Fibroblast of skin of right quadriceps (primary cell): ENCODE data around the gene RNGTT.
A peak's percentile ranks its signal among the peaks of the same experiment; 100 is the strongest.
"Not testable (repeated sequence)": the region's sequence is repeated elsewhere in the genome, so short reads cannot be mapped to it uniquely, and the experiment has no call there.

ENCODE experiments used
- DNase-seq: peaks from one replicate; pipeline ENCODE4 v3.0.0-alpha.2; 2013

The RNGTT gene

GRCh38 chr6:88963139-88964090 is at the start of gene RNGTT:
Gene RNGTT (minus strand): TSS chr6:88963618. CDS start chr6:88963409, 209 bp downstream.
- peak; percentile 98 for DNase-seq

GRCh38 chr6:89011436-89011835 is 48.0 kb upstream of the RNGTT start:
- no peak for DNase-seq

DNA sequence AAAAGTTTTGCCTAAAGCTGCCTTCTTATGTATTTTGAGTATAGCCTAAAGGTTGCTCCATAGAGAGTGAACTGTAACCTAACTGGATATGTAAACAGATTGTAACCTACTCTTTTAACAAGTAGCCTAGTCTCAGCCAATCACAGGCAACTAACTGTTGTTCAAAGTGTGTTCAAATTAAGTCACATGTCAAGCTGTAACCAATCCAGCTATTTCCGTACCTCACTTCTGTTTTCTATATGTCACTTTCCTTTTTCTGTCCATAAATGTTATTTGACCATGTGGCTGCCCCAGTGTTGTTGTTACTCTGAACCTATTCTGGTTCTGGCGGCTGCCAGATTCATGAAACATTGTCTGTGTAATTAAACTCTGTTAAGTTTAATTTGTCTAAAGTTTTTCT is 47.4 kb upstream of the RNGTT start:
- DNase-seq: no peak

DNA sequence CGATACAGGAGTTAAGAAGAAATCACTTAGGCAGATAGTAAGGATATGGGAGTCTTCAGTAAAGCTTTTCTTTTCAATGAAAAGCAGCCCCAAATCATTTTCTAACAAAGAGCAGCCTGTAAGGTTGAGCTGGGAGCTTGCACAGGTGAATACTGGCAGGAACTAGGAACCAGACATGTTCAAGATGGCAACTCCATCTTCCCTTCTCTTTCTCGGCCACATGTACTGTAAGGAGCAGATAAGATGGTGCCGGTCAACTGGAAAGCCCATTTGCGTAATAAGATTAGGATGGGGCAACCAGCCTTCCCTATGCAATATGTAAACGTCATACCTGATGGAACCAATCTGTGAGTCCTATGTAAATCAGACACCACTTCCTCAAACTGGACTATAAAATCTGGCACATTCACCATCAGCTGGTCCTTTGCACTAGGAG is 46.2 kb upstream of the RNGTT start:
- DNase-seq: no peak

GRCh38 chr6:89008815-89009374 is 45.5 kb upstream of the RNGTT start:
- no peak for DNase-seq

- no peak for DNase-seq
Measured at GRCh38 chr6:89008001-89008814, 44.8 kb upstream of the RNGTT start.

DNA sequence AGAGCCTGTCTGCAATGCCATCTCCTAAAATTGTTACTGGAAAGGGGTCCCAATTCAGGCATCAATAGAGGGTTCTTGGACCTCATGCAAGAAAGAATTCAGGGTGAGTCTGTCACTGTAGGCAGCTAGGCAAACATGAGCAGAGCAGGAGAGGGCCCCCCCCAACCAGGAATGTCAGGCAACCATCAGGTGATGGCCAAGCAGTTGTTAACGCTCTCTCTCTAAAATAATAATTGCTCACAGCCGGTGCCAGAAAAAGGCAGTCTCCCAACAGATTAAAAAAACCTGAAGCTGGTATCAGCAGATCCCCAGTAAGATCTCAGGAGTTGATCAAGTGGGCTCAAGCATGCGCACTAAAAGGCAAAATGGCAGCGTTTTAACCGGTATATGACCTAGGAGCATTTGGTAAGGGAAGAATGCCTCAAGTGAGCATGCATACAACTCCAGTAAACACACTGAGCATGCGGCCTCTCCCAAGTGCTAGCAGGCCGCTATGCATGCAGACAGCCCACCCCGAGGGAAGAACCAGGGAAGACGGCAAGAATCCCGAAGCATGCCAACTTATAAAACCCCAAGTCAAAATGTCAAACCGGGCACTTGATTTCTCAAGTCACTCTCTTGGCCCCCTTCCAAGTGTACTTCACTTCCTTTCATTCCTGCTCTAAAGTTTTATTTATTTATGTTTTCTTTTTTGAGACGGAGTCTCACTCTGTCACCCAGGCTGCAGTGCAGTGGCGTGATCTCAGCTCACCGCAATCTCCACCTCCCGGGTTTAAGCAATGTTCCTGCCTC is 44.0 kb upstream of the RNGTT start:
- DNase-seq: peak; percentile 22

DNA sequence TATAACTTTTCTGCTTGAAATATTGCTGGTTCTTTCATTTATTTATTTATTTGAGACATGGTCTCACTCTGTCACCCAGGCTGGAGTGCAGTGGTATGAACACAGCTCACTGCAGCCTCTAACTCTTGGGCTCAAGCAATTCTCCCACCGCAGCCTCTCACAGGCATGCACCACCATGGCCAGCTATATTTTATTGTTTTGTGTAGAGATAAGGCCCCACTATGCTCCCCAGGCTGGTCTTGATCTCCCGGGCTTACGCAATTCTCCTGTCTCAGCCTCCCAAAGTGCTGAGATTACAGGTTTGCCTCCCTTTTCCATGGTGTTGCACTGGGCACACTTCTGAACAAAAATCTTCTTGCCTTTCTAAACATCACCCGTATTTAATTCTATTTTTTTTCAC is 39.1 kb upstream of the RNGTT start:
- no peak for DNase-seq

GRCh38 chr6:88997327-88997726 is 33.9 kb upstream of the RNGTT start:
- DNase-seq: no peak

GRCh38 chr6:88992741-88993552 is 29.5 kb upstream of the RNGTT start:
- DNase-seq: no peak

GRCh38 chr6:88989215-88989614 is 25.8 kb upstream of the RNGTT start:
- peak; percentile 12 for DNase-seq

DNA sequence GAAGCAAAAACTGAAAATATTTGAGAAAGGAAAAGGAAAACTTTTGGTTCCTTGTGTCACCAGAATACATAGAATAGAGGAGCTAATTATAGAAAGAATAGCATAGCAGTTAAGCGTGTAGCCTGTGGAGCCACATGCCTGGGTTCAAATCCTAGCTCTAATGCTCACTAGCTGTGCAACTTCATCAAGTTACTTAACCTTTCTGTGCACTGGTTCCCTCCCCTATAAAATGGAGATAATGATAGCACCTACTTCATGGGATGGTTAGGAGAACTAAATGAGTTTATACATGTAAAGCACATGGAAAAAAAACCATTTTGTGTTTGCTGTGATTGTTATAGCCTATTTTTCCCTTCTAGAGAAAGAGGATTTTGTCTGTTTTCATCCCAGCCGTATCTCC is 24.5 kb upstream of the RNGTT start:
- DNase-seq: no peak

- no peak for DNase-seq
Measured at GRCh38 chr6:88985901-88986300, 22.5 kb upstream of the RNGTT start.

- no peak for DNase-seq
Measured at GRCh38 chr6:88984606-88985005, 21.2 kb upstream of the RNGTT start.

DNA sequence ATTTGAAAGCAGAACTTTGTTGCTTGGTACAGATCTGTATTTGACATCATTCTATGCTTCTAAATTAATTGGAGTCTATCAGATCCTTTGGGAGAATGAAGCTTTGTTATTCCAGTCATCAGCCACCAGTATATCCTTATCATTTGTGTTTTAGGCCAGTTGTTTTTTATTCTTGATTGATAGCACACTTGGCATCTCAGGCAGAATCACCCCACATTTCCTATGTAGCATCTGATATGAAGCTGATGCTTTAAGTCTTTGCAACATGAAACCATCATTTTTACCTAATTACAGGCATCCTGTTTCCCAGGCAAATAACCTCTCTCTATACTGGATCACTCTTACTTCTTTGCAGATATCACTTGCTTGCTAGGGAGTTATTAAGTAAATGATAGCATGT is 20.7 kb upstream of the RNGTT start:
- DNase-seq: no peak

DNA sequence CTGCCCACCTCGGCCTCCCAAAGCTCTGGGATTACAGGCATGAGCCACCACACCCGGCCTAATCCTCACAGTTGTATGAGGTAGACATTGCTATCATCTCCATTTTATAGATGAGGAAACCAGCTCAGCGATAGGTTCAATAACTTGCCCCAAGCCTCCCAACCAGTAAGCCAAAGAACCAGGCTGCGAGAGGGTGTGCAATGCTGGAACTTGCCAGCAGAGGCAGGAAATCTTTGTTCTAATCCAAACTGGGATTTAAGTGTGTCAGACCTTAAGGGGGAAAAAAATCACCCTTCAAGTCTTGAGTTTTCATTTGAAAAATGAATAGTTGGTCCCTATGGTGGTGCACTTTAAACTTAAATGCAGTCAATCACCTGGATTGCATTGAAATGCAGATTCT is 20.1 kb upstream of the RNGTT start:
- DNase-seq: peak; percentile 38

DNA sequence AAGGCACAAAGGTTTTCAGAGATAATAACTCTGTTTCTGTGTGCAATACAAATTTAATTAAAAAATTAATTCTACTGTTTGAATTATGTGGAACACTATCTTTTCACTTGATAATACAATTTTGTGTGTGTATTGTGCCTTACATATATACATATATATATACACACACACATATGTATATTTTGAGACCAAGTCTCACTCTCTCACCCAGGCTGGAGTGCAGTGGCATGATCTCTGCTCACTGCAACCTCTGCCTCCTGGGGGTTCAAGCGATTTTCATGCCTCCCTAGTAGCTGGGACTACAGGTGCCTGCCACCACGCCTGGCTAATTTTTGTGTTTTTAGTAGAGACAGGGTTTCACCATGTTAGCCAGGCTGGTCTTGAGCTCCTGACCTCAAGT is 19.7 kb upstream of the RNGTT start:
- not testable (repeated sequence) for DNase-seq

- peak; percentile 76 for DNase-seq
Measured at GRCh38 chr6:88982720-88983119, 19.3 kb upstream of the RNGTT start.

DNA sequence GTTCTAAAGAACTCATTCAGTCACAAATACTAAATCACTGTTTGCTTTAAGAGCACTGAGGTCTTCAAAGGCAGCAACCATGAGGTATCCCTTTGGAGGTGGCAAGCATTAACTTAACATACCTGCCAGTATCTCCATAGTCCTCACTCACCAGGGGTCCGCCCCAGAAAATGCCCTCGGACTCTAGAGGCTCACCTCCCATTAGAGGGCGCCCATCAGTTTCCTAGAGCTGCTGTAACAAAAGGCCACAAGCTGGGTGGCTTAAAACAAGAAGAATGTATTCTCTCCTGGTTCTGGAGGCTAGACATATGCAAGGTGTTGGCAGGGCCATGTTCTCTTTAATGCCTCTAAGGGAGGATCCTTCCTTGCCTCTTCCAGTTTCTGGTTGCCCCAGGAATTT is 12.0 kb upstream of the RNGTT start:
- DNase-seq: no peak

GRCh38 chr6:88972504-88973423 is 9.3 kb upstream of the RNGTT start:
- DNase-seq: no peak

GRCh38 chr6:88970301-88970700 is 6.9 kb upstream of the RNGTT start:
- DNase-seq: no peak
